NCI-H2196 treated with DMSO at 0.1 percent for 48 hours (cell line): ENCODE results near the gene FA2H.

Source experiments
- DNase-seq: peaks from one replicate; lab custom pipeline; 2025; ENCODE audit not compliant: unreplicated experiment; lab: John Stamatoyannopoulos, UW

Gene FA2H

DNA sequence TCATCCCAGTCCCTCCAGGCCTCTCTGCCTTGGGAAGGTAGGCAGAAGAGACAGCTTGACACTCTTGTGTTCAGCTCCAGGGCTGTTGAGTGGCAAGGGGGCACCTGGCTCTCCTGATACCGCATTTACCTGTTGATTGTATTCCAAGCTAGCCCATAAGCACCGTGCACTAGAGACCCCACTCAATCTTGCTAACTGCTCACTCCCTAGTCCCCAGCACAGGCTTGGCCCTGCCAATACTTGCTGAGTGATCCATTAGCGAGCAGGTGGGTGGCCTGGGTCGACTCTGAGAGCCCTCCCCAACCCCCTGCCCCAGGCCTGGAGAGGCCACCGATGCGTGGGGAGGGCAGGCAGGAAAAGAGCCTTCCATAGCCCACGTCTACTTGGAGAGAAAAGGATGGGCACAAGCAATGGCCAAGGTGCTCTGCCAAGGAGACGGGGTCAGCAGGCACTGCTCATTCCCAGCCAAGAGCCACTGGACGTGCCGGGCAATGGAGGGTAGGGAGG is 29.5 kb downstream of the FA2H start:
- DNase-seq: no peak

DNA sequence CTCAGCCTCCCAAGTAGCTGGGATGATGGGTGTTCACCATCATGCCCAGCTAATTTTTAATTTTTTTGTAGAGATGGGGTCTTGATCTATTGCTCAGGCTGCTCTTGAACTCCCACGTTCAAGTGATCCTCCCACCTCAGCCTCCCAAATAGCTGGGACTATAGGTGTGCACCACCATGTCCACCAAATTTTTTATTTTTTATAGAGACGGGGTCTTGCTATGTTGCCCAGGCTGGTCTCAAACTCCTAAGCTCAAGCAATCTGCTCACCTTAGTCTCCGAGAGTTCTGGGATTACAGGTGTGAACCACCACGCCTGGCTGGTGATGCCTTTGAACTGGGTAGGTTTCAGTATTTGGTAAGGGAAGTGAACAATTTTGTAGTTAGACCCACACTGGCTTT is 30.1 kb downstream of the FA2H start:
- no peak for DNase-seq

DNA sequence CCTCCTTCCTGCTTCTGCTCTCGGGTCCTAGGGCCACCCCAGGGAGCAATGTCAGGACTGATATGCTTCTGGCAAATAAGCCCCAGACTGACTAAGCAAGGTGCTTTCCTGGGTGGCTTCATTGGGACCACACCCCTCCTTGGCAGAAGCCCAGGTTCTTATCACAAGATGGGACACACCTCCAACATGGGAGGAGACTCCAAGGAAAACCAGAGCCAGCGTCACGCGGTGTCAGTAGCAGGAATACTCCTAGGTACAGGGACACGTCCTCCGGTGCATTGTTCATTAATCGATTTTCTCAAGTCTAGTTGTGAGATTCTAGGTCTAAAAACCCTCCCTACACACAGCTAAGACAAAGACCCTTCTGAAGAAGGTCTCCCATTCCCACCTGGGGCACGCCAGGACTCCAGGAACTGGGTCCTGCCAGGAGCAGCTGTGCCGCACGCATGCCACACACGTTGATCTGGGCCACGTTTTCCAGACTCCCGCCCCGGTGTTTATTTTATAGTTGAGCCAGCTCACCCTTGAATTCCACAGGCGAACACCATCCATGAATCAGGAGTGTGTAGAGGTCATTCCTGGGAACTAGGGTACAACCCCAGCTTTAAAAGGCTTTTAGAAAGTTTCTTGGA is 30.8 kb downstream of the FA2H start:
- peak; percentile 66 for DNase-seq

DNA sequence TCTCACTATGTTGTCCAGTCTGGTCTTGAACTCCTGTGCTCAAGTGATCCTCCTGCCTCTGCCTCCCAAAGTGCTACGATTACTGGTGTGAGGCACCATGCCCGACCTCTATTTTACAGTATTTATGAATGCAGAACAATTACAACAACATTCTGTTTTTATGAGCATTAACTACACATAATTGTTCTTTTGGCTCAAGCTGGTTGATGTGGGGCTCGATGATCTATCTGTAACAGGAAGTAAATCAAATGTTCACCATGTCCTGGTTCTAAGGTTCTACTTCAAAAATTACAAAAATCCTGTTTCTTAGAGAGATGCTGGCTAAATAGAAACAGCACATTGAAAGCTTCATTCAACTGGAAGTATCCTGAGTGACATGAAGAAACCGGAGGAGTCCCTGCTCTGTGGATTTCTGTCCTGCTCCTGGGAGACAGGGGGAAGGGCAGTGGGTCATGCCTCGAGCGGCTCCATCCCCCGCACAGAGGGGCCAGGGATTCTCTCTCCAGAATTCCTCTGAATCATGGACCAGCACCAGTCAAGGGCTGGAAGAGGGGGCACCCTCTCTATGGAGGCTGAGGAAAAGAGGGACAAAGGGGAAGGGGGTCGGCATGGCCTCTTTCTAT is 31.5 kb downstream of the FA2H start:
- no peak for DNase-seq

DNA sequence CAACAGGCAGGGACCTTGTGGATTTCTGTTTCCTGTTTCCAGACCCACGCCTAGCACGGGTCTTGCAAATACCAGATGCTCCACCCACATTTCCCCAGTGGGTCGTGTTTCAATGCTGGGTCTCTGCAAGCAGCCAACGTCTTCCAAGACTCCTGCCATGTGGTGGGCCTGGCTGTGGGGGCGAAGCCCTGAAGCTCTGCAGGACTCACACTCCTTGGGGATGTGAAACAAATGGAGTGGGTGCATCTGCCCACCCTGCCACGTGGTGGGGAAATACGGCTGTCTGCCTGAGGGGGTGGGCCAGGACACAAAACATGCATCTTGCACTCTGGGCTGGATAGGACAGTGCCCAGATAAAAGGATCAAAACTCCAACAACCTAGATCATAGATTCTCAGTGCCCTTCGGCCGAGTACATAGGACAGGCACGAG is 32.6 kb downstream of the FA2H start:
- DNase-seq: no peak

DNA sequence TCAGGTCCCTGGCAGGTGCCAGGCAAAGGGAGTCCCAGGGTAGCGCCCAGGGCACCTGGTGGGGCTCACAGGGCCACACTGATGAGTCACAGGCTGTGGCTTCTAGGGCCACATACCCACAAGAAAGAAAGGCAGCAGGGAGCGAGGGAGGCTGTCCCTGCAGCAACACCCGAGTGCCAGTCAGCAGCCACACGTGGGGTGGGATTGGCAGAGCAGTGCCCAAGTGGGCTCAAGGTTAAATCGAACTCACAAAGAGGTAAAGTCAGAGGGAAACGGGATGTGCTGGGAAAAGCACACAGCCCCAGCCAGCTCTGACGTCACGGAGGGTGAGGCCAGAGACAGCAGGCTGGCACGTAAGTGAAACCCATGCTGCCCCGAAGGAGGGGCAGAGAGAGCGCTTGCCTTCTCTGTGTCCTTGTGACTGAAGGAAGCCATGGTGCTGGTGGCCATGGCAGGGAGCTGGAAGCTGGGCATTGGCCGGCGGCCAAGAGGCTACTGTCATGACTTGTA is 33.8 kb downstream of the FA2H start:
- no peak for DNase-seq

DNA sequence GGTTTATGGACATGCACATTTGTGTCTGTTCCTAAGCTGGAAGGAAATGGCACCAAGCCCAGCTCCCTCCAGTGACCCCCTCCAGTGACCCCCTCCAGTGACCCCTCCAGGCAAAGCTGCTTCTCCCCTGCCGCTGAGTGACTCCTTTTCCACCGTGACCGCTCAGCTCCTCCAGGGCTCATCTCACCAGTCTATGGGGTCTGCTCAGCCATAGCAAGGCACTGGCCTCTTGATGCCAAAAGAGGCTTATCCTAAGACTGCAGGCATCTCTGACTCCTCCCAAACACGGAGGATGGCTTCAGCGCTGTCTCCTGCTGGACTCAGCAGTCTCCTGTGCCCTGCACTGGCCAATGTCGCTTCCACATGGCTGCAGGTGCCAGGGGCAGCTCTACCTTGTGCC is 35.3 kb downstream of the FA2H start:
- no peak for DNase-seq

DNA sequence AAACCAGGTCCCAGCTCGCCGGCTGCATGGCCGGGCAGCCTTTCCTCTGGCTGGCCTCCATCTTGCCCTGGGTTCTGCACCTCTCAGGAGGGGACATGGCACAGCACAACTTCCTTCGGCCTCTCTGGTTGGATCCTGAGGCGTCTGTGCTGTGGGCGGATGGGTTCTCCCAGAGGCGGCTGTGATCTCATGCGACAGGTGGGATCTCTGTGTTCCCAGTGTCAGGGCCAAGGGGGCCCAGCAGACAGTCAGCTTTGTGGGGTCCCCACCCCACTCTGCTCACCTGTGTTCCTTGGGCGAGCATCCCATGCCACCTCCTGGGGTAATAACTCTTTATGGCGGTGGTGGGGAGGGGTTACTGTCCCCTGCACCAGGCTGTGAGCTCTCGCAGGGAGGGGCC is 35.8 kb downstream of the FA2H start:
- no peak for DNase-seq

DNA sequence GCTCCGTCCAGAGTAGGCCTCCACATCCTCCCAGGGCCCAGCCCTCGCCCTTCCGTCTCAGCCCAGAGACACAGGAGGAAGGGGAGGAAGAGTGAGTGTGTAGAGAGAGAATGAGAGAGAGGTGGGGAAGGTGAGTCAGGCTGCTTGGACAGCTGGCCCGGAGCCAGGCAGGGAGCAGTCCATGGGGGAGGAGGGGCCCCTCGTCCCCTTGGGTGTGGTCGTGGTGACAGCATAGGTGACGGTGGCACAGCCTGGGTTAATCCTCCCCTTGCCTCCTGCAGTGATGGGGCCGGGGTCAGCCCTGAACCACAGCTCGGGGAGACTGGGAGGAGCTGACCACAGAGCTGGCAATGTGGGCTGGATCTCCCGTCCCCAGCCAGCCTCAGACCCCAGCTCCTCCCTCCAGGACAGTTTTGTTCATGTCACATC is 36.5 kb downstream of the FA2H start:
- no peak for DNase-seq

DNA sequence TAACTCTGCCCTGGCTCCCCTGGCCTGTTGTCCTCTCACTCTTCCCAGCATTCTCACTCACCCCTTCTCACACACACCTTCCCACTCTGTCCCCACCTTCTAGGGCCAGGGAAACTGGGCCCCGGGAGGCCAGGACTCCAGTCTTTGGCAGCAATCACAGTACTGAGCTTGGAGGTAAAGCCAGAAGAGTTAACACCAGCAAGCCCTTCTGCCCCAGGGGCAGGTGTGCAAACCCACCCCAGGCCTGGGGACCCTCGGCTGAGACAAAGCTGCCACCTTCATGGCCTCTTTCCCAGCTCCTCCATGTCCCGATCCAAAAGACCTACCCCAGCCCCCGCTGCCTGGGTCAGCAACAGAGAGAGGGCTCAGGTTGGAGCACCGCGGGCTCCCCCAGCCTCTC is 37.1 kb downstream of the FA2H start:
- no peak for DNase-seq

DNA sequence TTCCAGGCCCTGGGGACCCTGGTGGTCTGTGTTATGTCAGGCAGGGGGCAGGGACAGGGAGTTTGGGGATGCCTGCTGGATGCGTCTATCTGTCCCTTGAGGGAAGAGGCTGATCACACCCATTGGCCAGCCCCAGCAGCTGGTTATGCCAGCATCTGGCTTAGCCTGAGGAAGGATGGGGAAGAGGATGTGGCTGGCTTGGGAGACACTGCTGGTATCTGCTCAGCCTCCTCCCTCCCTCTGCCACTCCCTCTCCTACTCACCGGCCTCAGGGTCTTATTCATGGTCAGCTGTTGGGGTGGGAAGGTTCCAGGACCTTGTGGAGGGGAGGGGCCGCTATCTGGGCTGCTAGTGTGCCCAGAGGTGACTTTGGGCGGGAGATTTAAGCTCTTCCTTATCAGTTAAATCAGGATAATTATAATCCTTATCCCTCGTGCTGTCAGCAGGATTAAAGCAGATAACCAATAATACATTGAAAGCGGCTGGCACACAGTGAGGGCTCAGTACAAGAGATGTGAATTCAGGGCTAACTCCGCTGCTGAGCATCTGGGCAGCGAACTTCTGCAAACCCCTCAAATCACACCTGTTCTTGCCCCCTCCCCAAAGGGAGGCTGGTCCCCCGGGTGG is 38.0 kb downstream of the FA2H start:
- no peak for DNase-seq

DNA sequence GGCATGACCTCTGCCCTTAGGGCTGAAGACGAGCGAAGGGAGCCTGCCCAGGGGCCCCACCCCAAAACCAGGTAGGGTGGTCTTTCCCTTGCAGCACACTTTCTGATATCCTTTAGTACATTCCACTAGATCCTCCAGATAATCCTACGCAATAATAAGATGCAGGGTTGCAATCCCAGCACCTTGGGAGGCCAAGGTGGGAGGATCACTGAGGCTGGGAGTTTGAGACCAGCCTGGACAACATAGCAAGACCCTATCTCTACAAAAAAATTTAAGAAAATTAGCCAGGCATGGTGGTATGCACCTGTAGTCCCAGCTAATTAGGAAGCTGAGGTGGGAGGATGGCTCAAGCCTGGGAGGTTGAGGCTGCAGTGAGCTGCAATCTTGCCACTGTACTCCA is 39.1 kb downstream of the FA2H start:
- DNase-seq: no peak

DNA sequence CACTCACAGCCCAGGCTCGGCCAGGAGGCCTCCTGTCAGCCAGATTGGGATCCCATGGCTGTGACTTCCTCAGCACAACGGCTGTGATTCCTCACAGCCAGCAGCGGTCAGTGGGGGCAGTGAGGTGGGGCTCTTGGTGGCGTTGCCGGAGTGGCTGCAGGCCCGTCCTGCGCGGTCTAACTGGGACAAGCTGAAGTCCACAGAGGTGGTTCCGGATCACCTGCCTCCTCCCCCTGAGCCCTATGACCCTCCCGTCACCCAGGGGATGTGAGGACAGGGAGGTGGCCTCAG is 39.5 kb downstream of the FA2H start:
- DNase-seq: no peak

DNA sequence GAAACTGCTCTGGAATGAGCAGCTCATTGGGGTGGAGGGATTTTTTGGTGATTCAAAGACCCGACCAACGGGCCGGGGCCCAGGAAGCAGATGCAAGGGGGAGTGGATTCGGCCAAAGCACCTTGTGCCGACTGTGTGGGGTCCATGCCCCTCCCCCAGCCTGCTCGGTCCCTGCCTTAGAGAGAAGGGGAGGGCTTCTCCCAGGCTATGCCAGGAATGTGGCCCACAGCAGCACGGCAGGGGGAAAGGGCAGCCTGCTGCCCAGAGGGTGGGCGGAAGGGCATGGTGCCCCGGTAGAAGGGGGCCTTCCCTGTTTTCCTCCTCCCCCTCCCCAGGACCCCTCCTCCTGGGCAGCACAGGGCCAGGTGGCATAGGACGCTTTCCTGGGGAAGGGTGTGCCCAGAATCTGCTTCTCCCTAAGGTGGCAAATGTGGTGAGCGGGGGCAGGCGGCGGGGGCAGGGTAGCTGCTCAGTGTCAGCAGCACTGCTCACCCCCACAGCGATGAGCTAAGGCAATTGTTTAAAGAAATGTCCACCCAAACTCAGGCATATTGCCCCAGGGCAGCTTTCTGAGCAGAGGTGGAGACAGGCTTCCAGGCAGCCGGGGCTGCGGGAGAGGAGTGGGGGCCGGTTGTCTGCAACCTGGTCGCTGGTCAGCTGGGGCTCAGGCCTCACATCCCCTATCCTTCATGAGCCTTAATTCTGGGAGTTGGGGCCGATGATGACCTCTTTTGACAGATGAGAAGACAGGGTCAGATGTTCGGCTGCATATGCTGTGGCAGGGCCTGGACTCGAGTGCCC is 40.1 kb downstream of the FA2H start:
- DNase-seq: no peak

DNA sequence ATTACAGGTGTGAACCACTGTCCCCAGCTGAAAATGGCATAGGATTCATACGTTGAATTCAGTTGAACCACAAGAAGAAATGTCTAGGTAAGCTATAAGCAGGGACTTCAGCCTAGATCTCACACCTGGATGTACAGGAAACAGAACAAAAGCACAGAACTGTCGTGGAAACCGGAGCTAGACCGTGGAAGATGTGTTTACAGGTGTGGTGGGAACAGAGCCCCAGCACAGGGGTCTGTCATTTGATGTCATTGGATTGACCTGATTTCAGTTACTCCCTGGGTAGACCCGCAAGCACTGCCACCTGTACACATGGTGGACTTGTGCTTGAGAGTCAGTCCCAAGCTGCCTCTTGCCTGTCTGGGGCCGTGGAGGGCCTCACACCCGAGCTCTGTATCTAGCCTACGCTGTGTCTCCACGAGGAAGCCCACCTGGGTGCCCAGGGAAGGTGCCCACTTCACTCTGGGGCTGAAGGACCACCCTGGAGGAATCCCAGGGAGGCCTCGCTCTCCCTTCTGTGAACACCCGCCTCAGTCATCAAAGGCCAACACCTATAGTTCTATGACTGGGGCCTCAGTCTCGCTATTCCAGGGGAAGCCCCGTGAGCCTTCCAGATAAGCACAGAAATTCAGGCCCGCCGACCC is 41.8 kb downstream of the FA2H start:
- DNase-seq: no peak

DNA sequence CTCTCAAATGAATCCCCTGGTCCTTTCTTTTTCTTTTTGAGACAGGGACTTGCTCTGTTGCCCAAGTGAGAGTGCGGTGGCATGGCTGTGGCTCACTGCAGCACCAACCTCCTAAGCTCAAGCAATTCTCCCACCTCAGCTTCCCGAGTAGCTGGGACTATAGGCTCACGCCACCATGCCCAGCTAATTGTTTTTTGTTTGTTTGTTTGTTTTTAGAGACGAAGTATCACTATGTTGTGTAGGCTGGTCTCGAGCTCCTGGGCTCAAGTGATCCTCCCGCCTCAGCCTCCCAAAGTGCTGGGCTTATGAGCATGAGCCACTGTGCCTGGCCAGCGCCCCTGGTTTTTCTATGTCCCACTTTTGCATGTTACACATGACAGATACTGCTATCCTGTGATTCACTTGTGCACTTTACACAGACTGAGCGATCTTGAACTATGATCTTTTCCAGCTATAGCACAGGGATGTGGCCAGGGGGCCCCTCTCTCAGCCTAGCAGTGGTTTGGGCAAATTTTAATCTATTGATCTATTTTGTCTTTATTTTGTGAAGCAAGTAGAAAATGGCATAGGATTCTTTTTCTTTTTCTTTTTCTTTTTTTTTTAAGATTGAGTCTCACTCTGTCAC is 42.7 kb downstream of the FA2H start:
- DNase-seq: no peak

DNA sequence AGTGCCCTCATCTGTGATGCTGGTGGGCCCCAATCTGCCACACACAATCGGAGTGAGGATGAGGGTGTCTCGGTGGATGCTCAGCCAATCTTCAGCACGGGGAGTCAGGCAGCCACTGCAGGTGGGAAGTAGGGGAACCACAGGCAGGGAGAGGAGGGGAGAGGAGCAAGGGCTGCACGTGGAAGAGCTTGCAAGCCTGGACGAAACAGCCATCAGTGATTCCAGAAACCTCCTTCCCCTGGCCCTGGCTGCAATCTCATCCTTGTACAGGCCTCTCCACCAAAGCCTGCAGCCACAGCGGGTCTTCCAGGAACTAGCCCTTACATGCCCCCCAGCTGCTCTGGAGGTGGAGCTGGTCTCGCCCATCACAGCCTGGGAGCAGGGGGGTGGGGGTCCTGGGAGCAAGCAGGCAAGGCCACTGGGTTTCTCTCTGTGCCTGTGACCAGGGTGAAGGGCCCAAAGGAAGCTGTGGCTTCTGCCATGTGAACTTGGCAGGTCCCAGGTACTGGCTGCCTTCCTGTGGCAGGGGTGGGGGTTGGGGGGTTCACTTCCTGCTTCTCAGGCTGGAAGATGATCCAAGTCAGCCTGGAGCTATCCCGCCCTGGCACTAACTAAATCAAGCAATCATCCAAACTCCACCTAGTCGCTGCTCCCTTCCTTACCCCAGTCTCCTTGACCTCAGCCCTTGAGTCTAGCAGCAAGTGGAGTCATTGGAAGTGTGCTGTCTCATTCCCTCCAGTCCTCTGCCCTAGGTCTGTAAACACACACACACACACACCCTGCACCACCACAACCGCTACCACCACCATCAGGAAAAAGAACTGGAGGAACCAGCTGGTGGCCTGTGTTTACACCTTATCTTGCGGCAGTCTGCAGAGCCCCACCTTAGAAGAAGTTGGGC is 44.6 kb downstream of the FA2H start:
- DNase-seq: no peak

DNA sequence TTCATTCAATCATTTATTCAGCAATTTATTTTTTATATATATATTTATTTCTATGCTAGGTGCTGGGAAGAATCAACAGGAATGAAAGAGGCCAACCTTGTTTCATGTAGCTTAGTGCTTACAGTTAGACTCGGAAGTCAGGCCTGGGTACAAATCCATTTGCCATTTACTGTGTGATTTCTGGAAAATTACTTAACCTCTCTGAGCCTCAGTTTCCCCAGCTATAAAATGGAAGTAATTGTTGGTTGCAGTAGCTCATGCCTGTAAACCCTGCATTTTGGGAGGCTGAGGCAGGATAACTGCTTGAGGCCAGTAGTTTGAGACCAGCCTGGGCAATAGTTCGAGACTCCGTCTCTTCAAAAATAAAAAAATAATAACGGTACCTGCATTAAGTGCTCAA is 46.7 kb downstream of the FA2H start:
- DNase-seq: no peak

DNA sequence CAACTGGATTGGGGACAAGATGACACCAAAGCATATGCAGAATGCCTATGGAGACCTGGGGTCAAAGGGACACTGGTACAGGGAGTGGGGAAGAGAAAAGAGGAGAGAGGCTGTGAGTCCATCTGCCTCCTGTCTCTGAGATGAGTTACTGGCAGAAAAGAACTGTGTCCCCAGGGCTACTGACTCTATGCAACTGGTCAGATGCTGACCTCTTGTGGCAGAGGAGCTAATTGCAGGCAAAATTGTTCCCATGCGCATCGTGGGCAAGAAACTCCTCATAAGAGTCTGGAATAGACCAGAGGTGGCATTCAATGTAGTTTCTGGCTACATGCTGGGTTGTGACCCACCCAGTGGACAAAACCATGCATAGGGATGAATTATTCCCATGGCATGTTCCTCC is 47.9 kb downstream of the FA2H start:
- DNase-seq: no peak
